Adrenal gland (tissue), 5 donors: ENCODE measurements around the gene CTNND2.

Experiments used
- POLR2A ChIP-seq, 2 donors: fragments of 450-650 bp; IDR thresholded peaks; one replicate each; pipeline ENCODE4 v1.6.1; 2017; ENCODE audit warnings: antibody characterized with exemption in 2 of 2, mild to moderate bottlenecking in 2 of 2, moderate library complexity in 1 of 2
- TF ChIP-seq, protein P1 (sequence below), 6 experiments: fragments of 450-650 bp in 4 of 6; fragments of 200-600 bp in 2 of 6; sonication (generic) in 1 of 6; IDR thresholded peaks; 1 replicate in 5 of 6; 2 replicates in 1 of 6; pipeline versions ENCODE4 v1.5.1 to v1.8.0; 2016 to 2021; ENCODE audit warnings: antibody characterized with exemption in 6 of 6, mild to moderate bottlenecking in 2 of 6, moderate library complexity in 1 of 6
- donor health status: DM: no; HTN: no; CAD: no.

DNA sequence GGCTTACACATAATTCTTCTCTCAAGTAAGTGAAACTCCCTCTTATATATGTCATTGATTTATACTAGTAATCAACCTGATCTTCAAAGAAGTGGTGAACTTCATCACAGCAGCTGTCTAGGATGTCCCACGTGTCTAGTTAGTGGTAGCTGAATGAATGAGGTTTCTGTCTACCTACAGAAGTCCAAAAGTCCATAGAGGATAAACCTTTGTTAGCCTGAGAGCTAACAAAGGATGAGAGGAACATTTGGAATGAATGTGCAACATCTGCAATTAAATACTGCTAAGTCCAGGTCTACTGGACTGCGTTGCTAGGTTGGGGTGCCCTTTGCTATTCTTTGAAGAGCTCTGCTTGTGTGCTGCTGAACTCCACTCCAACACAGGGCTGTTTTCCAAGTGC, 929.4 kb downstream of the CTNND2 start:
- TF ChIP-seq, protein P1, sequence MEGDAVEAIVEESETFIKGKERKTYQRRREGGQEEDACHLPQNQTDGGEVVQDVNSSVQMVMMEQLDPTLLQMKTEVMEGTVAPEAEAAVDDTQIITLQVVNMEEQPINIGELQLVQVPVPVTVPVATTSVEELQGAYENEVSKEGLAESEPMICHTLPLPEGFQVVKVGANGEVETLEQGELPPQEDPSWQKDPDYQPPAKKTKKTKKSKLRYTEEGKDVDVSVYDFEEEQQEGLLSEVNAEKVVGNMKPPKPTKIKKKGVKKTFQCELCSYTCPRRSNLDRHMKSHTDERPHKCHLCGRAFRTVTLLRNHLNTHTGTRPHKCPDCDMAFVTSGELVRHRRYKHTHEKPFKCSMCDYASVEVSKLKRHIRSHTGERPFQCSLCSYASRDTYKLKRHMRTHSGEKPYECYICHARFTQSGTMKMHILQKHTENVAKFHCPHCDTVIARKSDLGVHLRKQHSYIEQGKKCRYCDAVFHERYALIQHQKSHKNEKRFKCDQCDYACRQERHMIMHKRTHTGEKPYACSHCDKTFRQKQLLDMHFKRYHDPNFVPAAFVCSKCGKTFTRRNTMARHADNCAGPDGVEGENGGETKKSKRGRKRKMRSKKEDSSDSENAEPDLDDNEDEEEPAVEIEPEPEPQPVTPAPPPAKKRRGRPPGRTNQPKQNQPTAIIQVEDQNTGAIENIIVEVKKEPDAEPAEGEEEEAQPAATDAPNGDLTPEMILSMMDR (IDR thresholded peaks at IDR 0.05), result no peak
- no peak for TF ChIP-seq POLR2A (IDR thresholded peaks at IDR 0.05)
